HG03520 (cell line): ENCODE results near the gene CBFB.
"Not testable (repeated sequence)": the region's sequence is repeated elsewhere in the genome, so short reads cannot be mapped to it uniquely, and the experiment has no call there.

Experiments
- ATAC-seq: cut with Tn5 transposase; IDR thresholded peaks from one replicate; pipeline ENCODE4 v1.9.1; 2021; ENCODE audit warnings: mild to moderate bottlenecking, moderate library complexity; ENCODE audit not compliant: unreplicated experiment

Gene CBFB

GRCh38 chr16:67028696-67029253, at the start of gene CBFB:
CBFB (plus strand) TSS chr16:67029149; CDS start chr16:67029408, 259 bp downstream.
- ATAC-seq: peak; percentile 71

GRCh38 chr16:66983033-66983432, 45.9 kb upstream of the CBFB start:
- ATAC-seq: no peak

- no peak for ATAC-seq
Measured at GRCh38 chr16:66984892-66985311, 44.0 kb upstream of the CBFB start.

GRCh38 chr16:66986559-66986958, 42.4 kb upstream of the CBFB start:
- no peak for ATAC-seq

GRCh38 chr16:66988197-66988788, 40.7 kb upstream of the CBFB start, which contains the start of gene CES4A:
CES4A (plus strand) TSS chr16:66988589; CDS start chr16:66988773, 184 bp downstream.
- no peak for ATAC-seq

- ATAC-seq: no peak
Measured at GRCh38 chr16:66991545-66992077, 37.3 kb upstream of the CBFB start.

- not testable (repeated sequence) for ATAC-seq
Measured at GRCh38 chr16:66993558-66993957, 35.4 kb upstream of the CBFB start.

- no peak for ATAC-seq
Measured at GRCh38 chr16:66996324-66996982, 32.5 kb upstream of the CBFB start.

GRCh38 chr16:66996983-66997358, 32.0 kb upstream of the CBFB start:
- ATAC-seq: no peak

- ATAC-seq: no peak
Measured at GRCh38 chr16:67000384-67001351, 28.3 kb upstream of the CBFB start.

GRCh38 chr16:67001726-67002125, 27.2 kb upstream of the CBFB start:
- no peak for ATAC-seq

- ATAC-seq: no peak
Measured at GRCh38 chr16:67006930-67007658, 21.9 kb upstream of the CBFB start.

GRCh38 chr16:67009158-67009557, 19.8 kb upstream of the CBFB start:
- ATAC-seq: no peak

GRCh38 chr16:67011274-67011673, 17.7 kb upstream of the CBFB start:
- no peak for ATAC-seq

- ATAC-seq: no peak
Measured at GRCh38 chr16:67013233-67013822, 15.6 kb upstream of the CBFB start.

- no peak for ATAC-seq
Measured at GRCh38 chr16:67013823-67014633, 14.9 kb upstream of the CBFB start.

GRCh38 chr16:67014634-67015312, 14.2 kb upstream of the CBFB start:
- no peak for ATAC-seq

- ATAC-seq: no peak
Measured at GRCh38 chr16:67015313-67015731, 13.6 kb upstream of the CBFB start.
